Stimulated activated CD4-positive, alpha-beta T cell treated with anti-CD3 and anti-CD28 coated beads, Interleukin-4, amount 100 ng/mL, for 4 hours (primary cell): ENCODE measurements around the gene PCAT6.
"Not testable (repeated sequence)": the region's sequence is repeated elsewhere in the genome, so short reads cannot be mapped to it uniquely, and the experiment has no call there.

ENCODE experiments used
- DNase-seq, 2 experiments: peaks; one replicate each; pipeline ENCODE4 v3.0.0-alpha.2; 2020

PCAT6 gene

GRCh38 chr1:202810615-202811295 lies at the start of gene PCAT6:
Gene PCAT6, plus strand, starts transcription at chr1:202810954.
- DNase-seq = peak; percentile 79 to 84

GRCh38 chr1:202762019-202762418 lies 48.7 kb upstream of the PCAT6 start:
- no peak for DNase-seq

GRCh38 chr1:202765721-202766120 lies 45.0 kb upstream of the PCAT6 start:
- no peak for DNase-seq

- no peak for DNase-seq
Observed at GRCh38 chr1:202770135-202770534, 40.6 kb upstream of the PCAT6 start.

GRCh38 chr1:202781180-202781579 lies 29.6 kb upstream of the PCAT6 start:
- DNase-seq = no peak

GRCh38 chr1:202786804-202787203 lies 23.9 kb upstream of the PCAT6 start:
- no peak for DNase-seq

- DNase-seq = no peak
Observed at GRCh38 chr1:202788800-202789199, 22.0 kb upstream of the PCAT6 start.

- DNase-seq = no peak
Observed at GRCh38 chr1:202791077-202791747, 19.5 kb upstream of the PCAT6 start.

GRCh38 chr1:202794051-202794740 lies 16.6 kb upstream of the PCAT6 start:
- DNase-seq = no peak

- DNase-seq = not testable (repeated sequence)
Observed at GRCh38 chr1:202794931-202795330, 15.8 kb upstream of the PCAT6 start.

GRCh38 chr1:202796670-202797069 lies 14.1 kb upstream of the PCAT6 start:
- no peak for DNase-seq

- DNase-seq = no peak
Observed at GRCh38 chr1:202798260-202798659, 12.5 kb upstream of the PCAT6 start.

GRCh38 chr1:202798792-202799331 lies 11.9 kb upstream of the PCAT6 start:
- no peak for DNase-seq

- DNase-seq = no peak
Observed at GRCh38 chr1:202800742-202801141, 10.0 kb upstream of the PCAT6 start.

- DNase-seq = no peak
Observed at GRCh38 chr1:202801175-202801574, 9.6 kb upstream of the PCAT6 start.

GRCh38 chr1:202802034-202802433 lies 8.7 kb upstream of the PCAT6 start:
- DNase-seq = no peak

- no peak for DNase-seq
Observed at GRCh38 chr1:202802998-202803932, 7.5 kb upstream of the PCAT6 start.

- DNase-seq = no peak
Observed at GRCh38 chr1:202804126-202804525, 6.6 kb upstream of the PCAT6 start.

- DNase-seq = peak in 1 of 2 experiments; percentile 9
Observed at GRCh38 chr1:202805886-202806844, 4.6 kb upstream of the PCAT6 start.

GRCh38 chr1:202806845-202807450 lies 3.8 kb upstream of the PCAT6 start:
- DNase-seq = peak in 1 of 2 experiments; percentile 18

GRCh38 chr1:202807451-202807925 lies 3.3 kb upstream of the PCAT6 start:
- peak; percentile 50 to 73 for DNase-seq
